Brain microvascular endothelial cell (primary cell): Measurements from ENCODE around the gene ADARB2.

Experiments used
- DNase-seq: peaks from one replicate; pipeline ENCODE4 v3.0.0-alpha.2; 2020
- H3K27ac ChIP-seq: fragments of 250-450 bp; sonication (Bioruptor Pico); 2 replicates; pipeline ENCODE4 v1.5.1; 2020; ENCODE audit warnings: mild to moderate bottlenecking, moderate library complexity
- H3K27me3 ChIP-seq: fragments of 250-450 bp; sonication (Bioruptor Pico); replicated peaks from 2 replicates; pipeline ENCODE4 v1.5.1; 2020; ENCODE audit warnings: mild to moderate bottlenecking
- H3K36me3 ChIP-seq: fragments of 250-450 bp; sonication (Bioruptor Pico); replicated peaks from 2 replicates; pipeline ENCODE4 v1.5.1; 2020; ENCODE audit warnings: mild to moderate bottlenecking
- H3K4me3 ChIP-seq: 2 replicates; pipeline ENCODE4 v1.5.1; 2011; ENCODE audit warnings: low read depth, mild to moderate bottlenecking, control low read depth, low read length, moderate library complexity
- in situ Hi-C: cut with HindIII; loops from 2 replicates; pipeline ENCODE4 v1.10.0; 2017; ENCODE audit warnings: low sequenced_read_pairs, low pct_ligation_motif_present
- TF ChIP-seq, protein P1 (sequence below): IDR thresholded peaks from 2 replicates; pipeline ENCODE4 v1.5.1; 2011; ENCODE audit warnings: low read depth, mild to moderate bottlenecking, moderate library complexity, low read length, control low read depth, inconsistent platforms; ENCODE audit errors: missing control alignments

Gene ADARB2

GRCh38 chr10:1483826-1484225 is 253.5 kb downstream of the ADARB2 start:
- TF ChIP-seq, protein P1, sequence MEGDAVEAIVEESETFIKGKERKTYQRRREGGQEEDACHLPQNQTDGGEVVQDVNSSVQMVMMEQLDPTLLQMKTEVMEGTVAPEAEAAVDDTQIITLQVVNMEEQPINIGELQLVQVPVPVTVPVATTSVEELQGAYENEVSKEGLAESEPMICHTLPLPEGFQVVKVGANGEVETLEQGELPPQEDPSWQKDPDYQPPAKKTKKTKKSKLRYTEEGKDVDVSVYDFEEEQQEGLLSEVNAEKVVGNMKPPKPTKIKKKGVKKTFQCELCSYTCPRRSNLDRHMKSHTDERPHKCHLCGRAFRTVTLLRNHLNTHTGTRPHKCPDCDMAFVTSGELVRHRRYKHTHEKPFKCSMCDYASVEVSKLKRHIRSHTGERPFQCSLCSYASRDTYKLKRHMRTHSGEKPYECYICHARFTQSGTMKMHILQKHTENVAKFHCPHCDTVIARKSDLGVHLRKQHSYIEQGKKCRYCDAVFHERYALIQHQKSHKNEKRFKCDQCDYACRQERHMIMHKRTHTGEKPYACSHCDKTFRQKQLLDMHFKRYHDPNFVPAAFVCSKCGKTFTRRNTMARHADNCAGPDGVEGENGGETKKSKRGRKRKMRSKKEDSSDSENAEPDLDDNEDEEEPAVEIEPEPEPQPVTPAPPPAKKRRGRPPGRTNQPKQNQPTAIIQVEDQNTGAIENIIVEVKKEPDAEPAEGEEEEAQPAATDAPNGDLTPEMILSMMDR = no peak
- H3K36me3 ChIP-seq = no peaks in the 10 kb centered on the region
- H3K4me3 ChIP-seq = no peak overlapping the region
- in situ Hi-C loops = no loop called here
- no peak overlapping the region for H3K27ac ChIP-seq
- no peaks in the 10 kb centered on the region for H3K27me3 ChIP-seq
- DNase-seq = no peak

GRCh38 chr10:1483246-1483645 is 254.1 kb downstream of the ADARB2 start:
- DNase-seq = no peak
- Histone ChIP-seq H3K36me3 (no peaks in the 10 kb centered on the region), H3K27ac (no peak overlapping the region), H3K27me3 (no peaks in the 10 kb centered on the region), H3K4me3 (no peak overlapping the region)
- TF ChIP-seq, protein P1 = no peak
- in situ Hi-C loops = no loop called here

- Histone ChIP-seq H3K36me3 (no peaks in the 10 kb centered on the region), H3K27ac (no peak overlapping the region), H3K4me3 (no peak overlapping the region), H3K27me3 (no peaks in the 10 kb centered on the region)
- TF ChIP-seq, protein P1 = no peak
- in situ Hi-C loops = no loop called here
- DNase-seq = no peak
These were observed 259.7 kb downstream of the ADARB2 start for GRCh38 chr10:1477578-1477977.

DNA sequence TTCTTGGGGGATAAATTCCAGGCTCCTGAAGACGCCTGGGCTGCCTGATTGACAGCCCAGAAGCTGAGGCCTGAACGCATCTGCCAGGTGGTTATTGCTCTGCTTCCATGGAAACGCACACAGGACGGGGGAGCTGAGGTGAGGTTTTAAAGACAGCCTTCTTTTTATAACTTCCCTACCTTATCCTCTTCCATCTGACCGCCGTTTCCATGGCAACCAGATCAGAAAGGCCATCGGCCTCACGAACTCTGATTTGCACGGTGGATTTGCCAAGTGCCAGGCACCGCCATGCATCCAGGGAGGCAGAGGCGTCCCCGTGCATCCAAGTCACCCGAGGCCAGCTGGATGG is 260.9 kb downstream of the ADARB2 start:
- Histone ChIP-seq H3K4me3 (no peak overlapping the region), H3K27me3 (no peaks in the 10 kb centered on the region), H3K36me3 (no peaks in the 10 kb centered on the region), H3K27ac (no peak overlapping the region)
- no peak for DNase-seq
- in situ Hi-C loops = no loop called here
- TF ChIP-seq, protein P1 = no peak

- Histone ChIP-seq H3K27me3 (no peaks in the 10 kb centered on the region), H3K36me3 (no peaks in the 10 kb centered on the region), H3K4me3 (no peak overlapping the region), H3K27ac (no peak overlapping the region)
- DNase-seq = no peak
- in situ Hi-C loops = no loop called here
- TF ChIP-seq, protein P1 = no peak
These were observed 261.4 kb downstream of the ADARB2 start for GRCh38 chr10:1475771-1476454.

- DNase-seq = no peak
- Histone ChIP-seq H3K27ac (no peak overlapping the region), H3K27me3 (no peaks in the 10 kb centered on the region), H3K4me3 (no peak overlapping the region), H3K36me3 (no peaks in the 10 kb centered on the region)
- TF ChIP-seq, protein P1 = no peak
- in situ Hi-C loops = no loop called here
These were observed 262.2 kb downstream of the ADARB2 start for GRCh38 chr10:1475098-1475591.
